HEK293 (cell line): ENCODE measurements around the gene DDT.
"Not testable (repeated sequence)": the region's sequence is repeated elsewhere in the genome, so short reads cannot be mapped to it uniquely, and the experiment has no call there.

ENCODE experiments used
- CTCF ChIP-seq: fragments of 450-650 bp; formaldehyde crosslinking; IDR thresholded peaks from 2 replicates; pipeline ENCODE4 v1.5.1; 2016; ENCODE audit warnings: missing biosample characterization, missing genetic modification characterization
- YY1 ChIP-seq: fragments of 450-650 bp; formaldehyde crosslinking; IDR thresholded peaks from 2 replicates; pipeline ENCODE4 v1.5.1; 2018; ENCODE audit warnings: missing biosample characterization, missing genetic modification characterization
- ZBTB21 ChIP-seq: fragments of 450-650 bp; formaldehyde crosslinking; IDR thresholded peaks from 2 replicates; pipeline ENCODE4 v1.5.1; 2017; ENCODE audit warnings: missing biosample characterization, missing genetic modification characterization
- ZNF23 ChIP-seq: fragments of 450-650 bp; formaldehyde crosslinking; IDR thresholded peaks from 2 replicates; pipeline ENCODE4 v1.5.1; 2016; ENCODE audit warnings: missing biosample characterization, missing genetic modification characterization, borderline replicate concordance

GRCh38 chr22:23940166-23940565, 34.1 kb downstream of the DDT start:
- not testable (repeated sequence) for TF ChIP-seq CTCF (tag by site-specific recombination); ZNF23; YY1 (tag by site-specific recombination); ZBTB21 (tag by site-specific recombination)
